ENCODE measurements around the gene ENTPD3. TPM values are rescaled to one million over a fixed set of nuclear protein-coding genes. Genes with fewer than 3 reads are reported as not detected.

The ENTPD3 gene
- total RNA-seq, 2 donors from 2014 or later, result 12.2 to 17.1 TPM

GRCh38 chr3:40398346-40398745, 11.4 kb downstream of the ENTPD3 start:
- H3K4me1 ChIP-seq, result peaks cover 14% of the 10 kb centered on the region
- peak overlapping the region; percentile 52 to 74 (median 62) for H3K27ac ChIP-seq
- no peaks in the 10 kb centered on the region for H3K27me3 ChIP-seq
- H3K36me3 ChIP-seq (replicated peaks in 1 of 2; ENCODE audit: insufficient read depth in 1 of 2, low read depth in 2 of 2), result no peaks in the 10 kb centered on the region
- intact Hi-C loops (cut with DNase I), result no loop called here
- 63 to 64% methylated on average over 3 of the region's 3 CpGs for WGBS, 2 donors
- H3K9me3 ChIP-seq, result no peaks in the 10 kb centered on the region
- TF ChIP-seq POLR2A (IDR thresholded peaks at IDR 0.05), result no peak
- TF ChIP-seq, protein P1, sequence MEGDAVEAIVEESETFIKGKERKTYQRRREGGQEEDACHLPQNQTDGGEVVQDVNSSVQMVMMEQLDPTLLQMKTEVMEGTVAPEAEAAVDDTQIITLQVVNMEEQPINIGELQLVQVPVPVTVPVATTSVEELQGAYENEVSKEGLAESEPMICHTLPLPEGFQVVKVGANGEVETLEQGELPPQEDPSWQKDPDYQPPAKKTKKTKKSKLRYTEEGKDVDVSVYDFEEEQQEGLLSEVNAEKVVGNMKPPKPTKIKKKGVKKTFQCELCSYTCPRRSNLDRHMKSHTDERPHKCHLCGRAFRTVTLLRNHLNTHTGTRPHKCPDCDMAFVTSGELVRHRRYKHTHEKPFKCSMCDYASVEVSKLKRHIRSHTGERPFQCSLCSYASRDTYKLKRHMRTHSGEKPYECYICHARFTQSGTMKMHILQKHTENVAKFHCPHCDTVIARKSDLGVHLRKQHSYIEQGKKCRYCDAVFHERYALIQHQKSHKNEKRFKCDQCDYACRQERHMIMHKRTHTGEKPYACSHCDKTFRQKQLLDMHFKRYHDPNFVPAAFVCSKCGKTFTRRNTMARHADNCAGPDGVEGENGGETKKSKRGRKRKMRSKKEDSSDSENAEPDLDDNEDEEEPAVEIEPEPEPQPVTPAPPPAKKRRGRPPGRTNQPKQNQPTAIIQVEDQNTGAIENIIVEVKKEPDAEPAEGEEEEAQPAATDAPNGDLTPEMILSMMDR (IDR thresholded peaks at IDR 0.05), result no peak
- ATAC-seq (peak; percentile 86), DNase-seq (peak in 3 of 4 donors; percentile 9 to 34 (median 19))
- no peak overlapping the region for H3K4me3 ChIP-seq

DNA sequence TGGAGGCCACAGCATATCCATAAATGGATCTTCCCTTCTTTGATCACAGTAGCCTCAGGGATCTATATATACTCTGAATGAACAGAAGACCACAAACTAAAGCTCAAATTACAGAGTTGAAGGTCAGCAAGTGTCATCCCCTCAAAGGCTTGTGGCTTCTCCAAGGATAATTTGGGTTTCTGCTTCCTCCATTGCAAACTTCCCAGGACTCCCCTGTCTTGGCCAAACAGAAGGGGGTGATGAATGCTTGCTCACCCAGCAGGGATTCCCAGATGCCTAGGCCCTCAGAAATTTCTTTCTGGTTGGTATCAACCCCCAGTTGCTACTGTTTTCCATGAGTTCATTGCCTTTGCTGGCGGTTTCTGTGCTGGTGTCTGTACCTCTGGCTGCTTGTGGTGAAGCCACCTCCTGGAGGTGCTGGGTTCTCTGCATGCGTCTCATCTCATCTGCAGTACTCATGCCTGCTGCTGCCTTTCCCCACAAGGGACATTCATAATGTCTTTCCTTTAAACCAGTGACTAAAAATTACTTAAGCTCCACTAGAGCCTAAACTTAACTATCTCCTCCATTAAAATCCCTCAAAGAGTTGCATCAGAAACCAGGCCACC, 17.7 kb downstream of the ENTPD3 start:
- H3K4me1 ChIP-seq, result no peaks in the 10 kb centered on the region
- H3K36me3 ChIP-seq (replicated peaks in 1 of 2; ENCODE audit: insufficient read depth in 1 of 2, low read depth in 2 of 2), result peaks cover 0 to 3% of the 10 kb centered on the region in 2 donors
- no peak overlapping the region for H3K4me3 ChIP-seq
- ATAC-seq (no peak), DNase-seq (no peak)
- H3K27me3 ChIP-seq, result no peaks in the 10 kb centered on the region
- no peak overlapping the region for H3K27ac ChIP-seq
- WGBS, 2 donors, result 95 to 100% methylated on average over 2 of the region's 2 CpGs
- intact Hi-C loops (cut with DNase I), result no loop called here
- H3K9me3 ChIP-seq, result no peaks in the 10 kb centered on the region
- TF ChIP-seq POLR2A (IDR thresholded peaks at IDR 0.05), result no peak
- TF ChIP-seq, protein P1 (IDR thresholded peaks at IDR 0.05), result no peak

- no peak overlapping the region for H3K4me3 ChIP-seq
- H3K27me3 ChIP-seq, result no peaks in the 10 kb centered on the region
- H3K9me3 ChIP-seq, result no peaks in the 10 kb centered on the region
- TF ChIP-seq, protein P1 (IDR thresholded peaks at IDR 0.05), result no peak
- TF ChIP-seq POLR2A (IDR thresholded peaks at IDR 0.05), result no peak
- H3K36me3 ChIP-seq (replicated peaks in 1 of 2; ENCODE audit: insufficient read depth in 1 of 2, low read depth in 2 of 2), result peaks cover 0 to 3% of the 10 kb centered on the region in 2 donors
- intact Hi-C loops (cut with DNase I), result no loop called here
- H3K27ac ChIP-seq, result no peak overlapping the region
- no peaks in the 10 kb centered on the region for H3K4me1 ChIP-seq
- 83 to 86% methylated on average over 2 of the region's 2 CpGs for WGBS, 2 donors
- ATAC-seq, result no peak
- DNase-seq, result no peak
These were observed 20.0 kb downstream of the ENTPD3 start for GRCh38 chr3:40407007-40407406.

- Histone ChIP-seq H3K9me3 (no peaks in the 10 kb centered on the region), H3K27ac (no peak overlapping the region), H3K4me1 (no peaks in the 10 kb centered on the region), H3K4me3 (no peak overlapping the region), H3K36me3 (replicated peaks in 1 of 2; ENCODE audit: insufficient read depth in 1 of 2, low read depth in 2 of 2) (peaks cover 0 to 3% of the 10 kb centered on the region in 2 donors), H3K27me3 (no peaks in the 10 kb centered on the region)
- WGBS, 2 donors, result 74 to 76% methylated on average over 3 of the region's 3 CpGs
- ATAC-seq (no peak), DNase-seq (no peak)
- intact Hi-C loops (cut with DNase I), result no loop called here
- TF ChIP-seq, protein P1 (IDR thresholded peaks at IDR 0.05), result no peak
- TF ChIP-seq POLR2A (IDR thresholded peaks at IDR 0.05), result no peak
These were observed 20.6 kb downstream of the ENTPD3 start for GRCh38 chr3:40407611-40408010.

DNA sequence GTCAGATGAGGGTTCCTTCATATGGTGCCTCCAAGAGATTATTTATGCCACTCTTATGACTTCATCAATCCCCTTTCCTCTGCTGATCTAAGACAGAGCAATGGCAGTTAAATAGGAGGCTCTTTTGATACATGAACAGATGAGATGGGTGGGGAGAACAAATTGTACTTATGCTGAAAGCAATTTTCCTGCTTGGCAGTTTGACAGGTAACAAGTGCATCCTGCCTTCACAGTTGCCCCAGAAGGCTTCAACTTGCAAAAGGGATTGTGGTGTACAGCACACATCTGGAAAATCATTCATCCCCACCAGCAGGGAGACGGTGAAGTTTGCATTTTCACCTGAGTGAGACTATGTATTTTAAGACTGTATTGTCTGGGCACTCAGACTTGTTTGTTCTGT, 27.3 kb downstream of the ENTPD3 start:
- ATAC-seq, result no peak
- Histone ChIP-seq H3K36me3 (replicated peaks in 1 of 2; ENCODE audit: insufficient read depth in 1 of 2, low read depth in 2 of 2) (peaks cover 0 to 2% of the 10 kb centered on the region in 2 donors), H3K27me3 (no peaks in the 10 kb centered on the region), H3K9me3 (no peaks in the 10 kb centered on the region), H3K4me1 (peaks cover 7% of the 10 kb centered on the region), H3K4me3 (no peak overlapping the region), H3K27ac (no peak overlapping the region)
- intact Hi-C loops (cut with DNase I), result no loop called here
- WGBS, 2 donors, result 67% methylated on average over 1 of the region's 1 CpG; no CpG with 5 or more reads in 1 of the 2 donors
- DNase-seq, result no peak
- no peak for TF ChIP-seq POLR2A (IDR thresholded peaks at IDR 0.05)
- TF ChIP-seq, protein P1 (IDR thresholded peaks at IDR 0.05), result no peak

Data from body of pancreas (tissue), 4 donors.